GM13976 (cell line): Measurements from ENCODE around the gene ADGRG6.

ENCODE experiments used
- DNase-seq: peaks from one replicate; pipeline ENCODE4 v3.0.0; 2012; ENCODE audit warnings: low spot score
- CTCF ChIP-seq: IDR thresholded peaks from 2 replicates; pipeline ENCODE4 v1.5.1; 2012; ENCODE audit warnings: borderline replicate concordance, mild to moderate bottlenecking; ENCODE audit not compliant: insufficient read depth; ENCODE audit errors: extremely low read depth, missing control alignments, control extremely low read depth
- in situ Hi-C: fragments of 300-500 bp; cut with MboI; formaldehyde crosslinking; loops from one replicate; pipeline ENCODE4 v1.12.0; 2022; ENCODE audit warnings: low sequenced_read_pairs, mixed read lengths, inconsistent platforms; ENCODE audit not compliant: unreplicated experiment

Gene ADGRG6

DNA sequence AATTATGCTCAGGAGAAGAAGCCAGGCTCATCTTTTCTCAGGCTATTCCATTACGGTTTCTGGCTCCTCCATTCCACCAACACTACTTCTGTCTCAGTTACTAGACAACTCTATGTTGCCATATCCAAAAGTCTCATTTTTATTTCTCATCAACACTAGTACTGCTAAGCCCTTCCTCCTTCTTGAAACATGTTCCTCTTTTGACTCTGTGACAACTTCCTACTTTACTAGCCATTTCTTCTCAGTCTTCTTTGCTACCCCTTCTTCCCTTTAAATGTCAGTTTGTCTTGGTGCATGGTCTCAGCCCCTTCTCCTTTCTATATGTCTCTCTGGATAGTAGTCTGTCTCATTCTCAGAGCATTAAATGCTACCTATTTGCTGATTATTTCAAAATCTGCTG, 7.1 kb upstream of the ADGRG6 start:
- in situ Hi-C loops, result no loop called here
- no peak for TF ChIP-seq CTCF
- DNase-seq, result no peak

- DNase-seq, result no peak
- TF ChIP-seq CTCF, result no peak
- in situ Hi-C loops, result no loop called here
These were observed 4.7 kb upstream of the ADGRG6 start for GRCh38 chr6:142296975-142297604.

- DNase-seq, result no peak
- TF ChIP-seq CTCF, result no peak
- in situ Hi-C loops, result no loop called here
These were observed 4.2 kb upstream of the ADGRG6 start for GRCh38 chr6:142297605-142297995.

GRCh38 chr6:142297996-142298753, 3.6 kb upstream of the ADGRG6 start:
- in situ Hi-C loops, result no loop called here
- no peak for DNase-seq
- no peak for TF ChIP-seq CTCF

- in situ Hi-C loops, result no loop called here
- DNase-seq, result no peak
- no peak for TF ChIP-seq CTCF
These were observed 1.5 kb upstream of the ADGRG6 start for GRCh38 chr6:142300302-142300701.

- in situ Hi-C loops, result no loop called here
- DNase-seq, result no peak
- no peak for TF ChIP-seq CTCF
These were observed 803 bp upstream of the ADGRG6 start for GRCh38 chr6:142300758-142301650.
